ENCODE measurements around the gene ITGA3. TPM values are rescaled to one million over a fixed set of nuclear protein-coding genes. Genes with fewer than 3 reads are reported as not detected.
A peak's percentile ranks its signal among the peaks of the same experiment; 100 is the strongest.

ITGA3 gene
- total and polyA plus RNA-seq, 2 of the 13 experiments (the other 11 are each of a cell fraction or from before 2014, with no cell fraction given), result 0.48 to 0.69 TPM

DNA sequence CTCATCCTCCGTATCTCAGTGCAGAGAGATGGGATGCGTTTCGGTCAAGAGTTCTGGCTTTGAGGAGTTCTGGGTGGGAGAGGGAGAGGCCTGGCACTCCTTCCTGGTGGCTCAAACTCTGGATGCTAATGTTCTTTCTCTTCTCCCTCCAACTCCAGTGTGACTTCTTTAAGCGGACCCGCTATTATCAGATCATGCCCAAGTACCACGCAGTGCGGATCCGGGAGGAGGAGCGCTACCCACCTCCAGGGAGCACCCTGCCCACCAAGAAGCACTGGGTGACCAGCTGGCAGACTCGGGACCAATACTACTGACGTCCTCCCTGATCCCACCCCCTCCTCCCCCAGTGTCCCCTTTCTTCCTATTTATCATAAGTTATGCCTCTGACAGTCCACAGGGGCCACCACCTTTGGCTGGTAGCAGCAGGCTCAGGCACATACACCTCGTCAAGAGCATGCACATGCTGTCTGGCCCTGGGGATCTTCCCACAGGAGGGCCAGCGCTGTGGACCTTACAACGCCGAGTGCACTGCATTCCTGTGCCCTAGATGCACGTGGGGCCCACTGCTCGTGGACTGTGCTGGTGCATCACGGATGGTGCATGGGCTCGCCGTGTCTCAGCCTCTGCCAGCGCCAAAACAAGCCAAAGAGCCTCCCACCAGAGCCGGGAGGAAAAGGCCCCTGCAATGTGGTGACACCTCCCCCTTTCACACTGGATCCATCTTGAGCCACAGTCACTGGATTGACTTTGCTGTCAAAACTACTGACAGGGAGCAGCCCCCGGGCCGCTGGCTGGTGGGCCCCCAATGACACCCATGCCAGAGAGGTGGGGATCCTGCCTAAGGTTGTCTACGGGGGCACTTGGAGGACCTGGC, 33.3 kb downstream of the ITGA3 start:
- in situ Hi-C loops (cut with HindIII; ENCODE audit: extremely low pct_ligation_motif_present, low pct_unique_long_range_greater_than_20kb), result loop anchor here (5.0 to 10.0 kb wide), 2 partner anchors 62 to 224 kb away; no protein-coding TSS in a partner anchor
- ChIA-PET CTCF (ENCODE audit: low intra/inter-chr PET ratio, low total read pairs) (interaction anchor here (3.5 kb wide), 1 partner anchor 62 kb away, joined by 71 read pairs; no protein-coding TSS in a partner anchor), POLR2A (no interaction called here)

DNA sequence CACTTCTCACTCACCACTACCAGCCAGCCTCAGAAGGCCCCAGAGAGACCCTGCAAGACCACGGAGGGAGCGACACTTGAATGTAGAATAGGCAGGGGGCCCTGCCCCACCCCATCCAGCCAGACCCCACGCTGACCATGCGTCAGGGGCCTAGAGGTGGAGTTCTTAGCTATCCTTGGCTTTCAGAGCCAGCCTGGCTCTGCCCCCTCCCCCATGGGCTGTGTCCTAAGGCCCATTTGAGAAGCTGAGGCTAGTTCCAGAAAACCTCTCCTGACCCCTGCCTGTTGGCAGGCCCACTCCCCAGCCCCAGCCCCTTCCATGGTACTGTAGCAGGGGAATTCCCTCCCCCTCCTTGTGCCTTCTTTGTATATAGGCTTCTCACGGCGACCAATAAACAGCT, 34.2 kb downstream of the ITGA3 start:
- CTCF ChIA-PET (ENCODE audit: low intra/inter-chr PET ratio, low total read pairs), result interaction anchor here (2.0 kb wide), 1 partner anchor 64 kb away, joined by 5 read pairs; no protein-coding TSS in a partner anchor
- intact Hi-C loops (cut with micrococcal nuclease; ENCODE audit: unreplicated experiment) (no loop called here), in situ Hi-C loops (cut with HindIII; ENCODE audit: extremely low pct_ligation_motif_present, low pct_unique_long_range_greater_than_20kb) (no loop called here)
- 42% methylated on average over 6 of the region's 6 CpGs for WGBS (ENCODE audit: low lambda C conversion rate)
- Histone ChIP-seq H2AFZ (ENCODE audit: low read length) (no peak overlapping the region), H3K27me3 (ENCODE audit: control insufficient read depth in 1 of 2, insufficient read depth in 2 of 2, low read length in 2 of 2) (peaks cover 6 to 28% of the 10 kb centered on the region in 2 experiments; a peak in 4 of 5 replicates), H3K9ac (ENCODE audit: insufficient read depth, low read depth, low read length) (no peak overlapping the region), H3K4me1 (ENCODE audit: insufficient read depth, low read length) (peaks cover 4% of the 10 kb centered on the region; the same call in 1 of the 2 replicates), H3K27ac (ENCODE audit: extremely low read length, insufficient read depth, low read length) (no peak overlapping the region), H3K36me3 (replicated peaks in 1 of 2; ENCODE audit: control insufficient read depth in 1 of 2, insufficient read depth in 2 of 2, low read length in 2 of 2) (no peaks in the 10 kb centered on the region), H4K20me1 (ENCODE audit: insufficient read depth, low read length) (no peaks in the 10 kb centered on the region), H3K4me3 (replicated peaks in 1 of 3; ENCODE audit: insufficient read depth in 1 of 3, low read depth in 2 of 3, low read length in 3 of 3) (no peak overlapping the region), H3K79me2 (ENCODE audit: insufficient read depth, low read length) (no peaks in the 10 kb centered on the region), H3K4me2 (ENCODE audit: low read depth, low read length) (no peak overlapping the region), H3K9me3 (ENCODE audit: low read length) (no peaks in the 10 kb centered on the region)
- POLR2A ChIA-PET, result no interaction called here
- ATAC-seq (no peak), DNase-seq (ENCODE audit: low spot score) (no peak), FAIRE-seq (no peak)
- BruUV-seq (replicated peaks), result no TSS peak
- TF ChIP-seq, protein P1, sequence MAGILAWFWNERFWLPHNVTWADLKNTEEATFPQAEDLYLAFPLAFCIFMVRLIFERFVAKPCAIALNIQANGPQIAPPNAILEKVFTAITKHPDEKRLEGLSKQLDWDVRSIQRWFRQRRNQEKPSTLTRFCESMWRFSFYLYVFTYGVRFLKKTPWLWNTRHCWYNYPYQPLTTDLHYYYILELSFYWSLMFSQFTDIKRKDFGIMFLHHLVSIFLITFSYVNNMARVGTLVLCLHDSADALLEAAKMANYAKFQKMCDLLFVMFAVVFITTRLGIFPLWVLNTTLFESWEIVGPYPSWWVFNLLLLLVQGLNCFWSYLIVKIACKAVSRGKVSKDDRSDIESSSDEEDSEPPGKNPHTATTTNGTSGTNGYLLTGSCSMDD (CRISPR knock-in tag; IDR thresholded peaks at IDR 0.05), result no peak
- TF ChIP-seq ATF1 (CRISPR knock-in tag; IDR thresholded peaks at IDR 0.05), result no peak
- TF ChIP-seq YEATS2 (CRISPR knock-in tag; IDR thresholded peaks at IDR 0.05; ENCODE audit: borderline replicate concordance), result no peak
- TF ChIP-seq, protein P2, sequence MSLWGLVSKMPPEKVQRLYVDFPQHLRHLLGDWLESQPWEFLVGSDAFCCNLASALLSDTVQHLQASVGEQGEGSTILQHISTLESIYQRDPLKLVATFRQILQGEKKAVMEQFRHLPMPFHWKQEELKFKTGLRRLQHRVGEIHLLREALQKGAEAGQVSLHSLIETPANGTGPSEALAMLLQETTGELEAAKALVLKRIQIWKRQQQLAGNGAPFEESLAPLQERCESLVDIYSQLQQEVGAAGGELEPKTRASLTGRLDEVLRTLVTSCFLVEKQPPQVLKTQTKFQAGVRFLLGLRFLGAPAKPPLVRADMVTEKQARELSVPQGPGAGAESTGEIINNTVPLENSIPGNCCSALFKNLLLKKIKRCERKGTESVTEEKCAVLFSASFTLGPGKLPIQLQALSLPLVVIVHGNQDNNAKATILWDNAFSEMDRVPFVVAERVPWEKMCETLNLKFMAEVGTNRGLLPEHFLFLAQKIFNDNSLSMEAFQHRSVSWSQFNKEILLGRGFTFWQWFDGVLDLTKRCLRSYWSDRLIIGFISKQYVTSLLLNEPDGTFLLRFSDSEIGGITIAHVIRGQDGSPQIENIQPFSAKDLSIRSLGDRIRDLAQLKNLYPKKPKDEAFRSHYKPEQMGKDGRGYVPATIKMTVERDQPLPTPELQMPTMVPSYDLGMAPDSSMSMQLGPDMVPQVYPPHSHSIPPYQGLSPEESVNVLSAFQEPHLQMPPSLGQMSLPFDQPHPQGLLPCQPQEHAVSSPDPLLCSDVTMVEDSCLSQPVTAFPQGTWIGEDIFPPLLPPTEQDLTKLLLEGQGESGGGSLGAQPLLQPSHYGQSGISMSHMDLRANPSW (CRISPR knock-in tag; IDR thresholded peaks at IDR 0.05; ENCODE audit: borderline replicate concordance), result no peak
- TF ChIP-seq, protein P3, sequence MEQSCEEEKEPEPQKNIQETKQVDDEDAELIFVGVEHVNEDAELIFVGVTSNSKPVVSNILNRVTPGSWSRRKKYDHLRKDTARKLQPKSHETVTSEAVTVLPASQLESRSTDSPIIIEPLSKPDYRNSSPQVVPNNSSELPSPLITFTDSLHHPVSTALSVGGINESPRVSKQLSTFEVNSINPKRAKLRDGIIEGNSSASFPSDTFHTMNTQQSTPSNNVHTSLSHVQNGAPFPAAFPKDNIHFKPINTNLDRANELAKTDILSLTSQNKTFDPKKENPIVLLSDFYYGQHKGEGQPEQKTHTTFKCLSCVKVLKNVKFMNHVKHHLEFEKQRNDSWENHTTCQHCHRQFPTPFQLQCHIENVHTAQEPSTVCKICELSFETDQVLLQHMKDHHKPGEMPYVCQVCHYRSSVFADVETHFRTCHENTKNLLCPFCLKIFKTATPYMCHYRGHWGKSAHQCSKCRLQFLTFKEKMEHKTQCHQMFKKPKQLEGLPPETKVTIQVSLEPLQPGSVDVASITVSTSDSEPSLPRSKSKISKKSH (CRISPR knock-in tag; IDR thresholded peaks at IDR 0.05; ENCODE audit: borderline replicate concordance), result no peak
- no peak for TF ChIP-seq NFE2 (CRISPR knock-in tag; IDR thresholded peaks at IDR 0.05)
- TF ChIP-seq, protein P4, sequence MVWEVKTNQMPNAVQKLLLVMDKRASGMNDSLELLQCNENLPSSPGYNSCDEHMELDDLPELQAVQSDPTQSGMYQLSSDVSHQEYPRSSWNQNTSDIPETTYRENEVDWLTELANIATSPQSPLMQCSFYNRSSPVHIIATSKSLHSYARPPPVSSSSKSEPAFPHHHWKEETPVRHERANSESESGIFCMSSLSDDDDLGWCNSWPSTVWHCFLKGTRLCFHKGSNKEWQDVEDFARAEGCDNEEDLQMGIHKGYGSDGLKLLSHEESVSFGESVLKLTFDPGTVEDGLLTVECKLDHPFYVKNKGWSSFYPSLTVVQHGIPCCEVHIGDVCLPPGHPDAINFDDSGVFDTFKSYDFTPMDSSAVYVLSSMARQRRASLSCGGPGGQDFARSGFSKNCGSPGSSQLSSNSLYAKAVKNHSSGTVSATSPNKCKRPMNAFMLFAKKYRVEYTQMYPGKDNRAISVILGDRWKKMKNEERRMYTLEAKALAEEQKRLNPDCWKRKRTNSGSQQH (CRISPR knock-in tag; IDR thresholded peaks at IDR 0.05; ENCODE audit: low read depth), result no peak
- TF ChIP-seq NKX3-1 (CRISPR knock-in tag; IDR thresholded peaks at IDR 0.05), result no peak

More for the DNA sequence above, 33.3 kb downstream of the ITGA3 start:
- Histone ChIP-seq H4K20me1 (ENCODE audit: insufficient read depth, low read length) (no peaks in the 10 kb centered on the region), H3K27ac (ENCODE audit: extremely low read length, insufficient read depth, low read length) (no peak overlapping the region), H3K4me1 (ENCODE audit: insufficient read depth, low read length) (peaks cover 4% of the 10 kb centered on the region; the same call in 1 of the 2 replicates), H3K27me3 (ENCODE audit: control insufficient read depth in 1 of 2, insufficient read depth in 2 of 2, low read length in 2 of 2) (peaks cover 6 to 28% of the 10 kb centered on the region in 2 experiments; a peak in 4 of 5 replicates), H3K4me3 (replicated peaks in 1 of 3; ENCODE audit: insufficient read depth in 1 of 3, low read depth in 2 of 3, low read length in 3 of 3) (no peak overlapping the region), H2AFZ (ENCODE audit: low read length) (no peak overlapping the region), H3K36me3 (replicated peaks in 1 of 2; ENCODE audit: control insufficient read depth in 1 of 2, insufficient read depth in 2 of 2, low read length in 2 of 2) (no peaks in the 10 kb centered on the region), H3K79me2 (ENCODE audit: insufficient read depth, low read length) (no peaks in the 10 kb centered on the region), H3K9ac (ENCODE audit: insufficient read depth, low read depth, low read length) (no peak overlapping the region), H3K9me3 (ENCODE audit: low read length) (no peaks in the 10 kb centered on the region), H3K4me2 (ENCODE audit: low read depth, low read length) (no peak overlapping the region)
- intact Hi-C loops (cut with micrococcal nuclease; ENCODE audit: unreplicated experiment), result loop anchor here (10.0 kb wide), 1 partner anchor 224 kb away; no protein-coding TSS in a partner anchor
- ATAC-seq (no peak; the same call in 2 of the 3 replicates), FAIRE-seq (no peak), DNase-seq (ENCODE audit: low spot score) (no peak)
- no TSS peak for BruUV-seq (replicated peaks)
- 34% methylated on average over 23 of the region's 25 CpGs for WGBS (ENCODE audit: low lambda C conversion rate)
- TF ChIP-seq EED (CRISPR knock-in tag; IDR thresholded peaks at IDR 0.05) (0 out of 2 replicates have a peak, but pooled peaks have one; percentile 40), ATF7-NPFF (CRISPR knock-in tag; IDR thresholded peaks at IDR 0.05; ENCODE audit: low read depth) (no peak)
